Measurements from ENCODE around the gene RFX1.
"Not testable (repeated sequence)": the region's sequence is repeated elsewhere in the genome, so short reads cannot be mapped to it uniquely, and the experiment has no call there.

- not testable (repeated sequence) for TF ChIP-seq CTCF (IDR thresholded peaks at IDR 0.05; ENCODE audit: poor library complexity); EZH2phosphoT487 (IDR thresholded peaks at IDR 0.05; ENCODE audit: low read depth, severe bottlenecking, unreplicated experiment)
Measured at GRCh38 chr19:13967206-13967605, 38.9 kb downstream of the RFX1 start.

Data from hepatocyte (in vitro differentiated cells).